Suprapubic skin (tissue), 3 donors: ENCODE data around the gene MAGEC2.

Source experiments
- CTCF ChIP-seq, 2 donors: fragments of 200-600 bp in 1 of 2; fragments of 450-650 bp in 1 of 2; sonication (generic) in 1 of 2; IDR thresholded peaks; one replicate each; pipeline ENCODE4 v1.5.1; 2016 to 2019; ENCODE audit warnings: antibody characterized with exemption in 2 of 2, mild to moderate bottlenecking in 1 of 2, moderate library complexity in 1 of 2
- EP300 ChIP-seq: sonication (generic); formaldehyde crosslinking; IDR thresholded peaks from one replicate; pipeline ENCODE4 v1.6.1; 2017; ENCODE audit warnings: antibody characterized with exemption
- POLR2A ChIP-seq, 2 donors: fragments of 450-650 bp; IDR thresholded peaks; one replicate each; pipeline ENCODE4 v1.6.1; 2017; ENCODE audit warnings: antibody characterized with exemption in 2 of 2, mild to moderate bottlenecking in 2 of 2, moderate library complexity in 2 of 2

- TF ChIP-seq EP300 (no peak), POLR2A (IDR thresholded peaks at IDR 0.05) (no peak), CTCF (IDR thresholded peaks at IDR 0.05) (no peak)
These were observed 46.6 kb upstream of the MAGEC2 start for GRCh38 chrX:142251680-142252079.
